Activated naive CD8-positive, alpha-beta T cell treated with anti-CD3 and anti-CD28 coated beads for 36 hours (primary cell): Measurements from ENCODE around the gene STRN4. TPM values are rescaled to one million over a fixed set of nuclear protein-coding genes. Genes with fewer than 3 reads are reported as not detected.
A peak's percentile ranks its signal among the peaks of the same experiment; 100 is the strongest.

ENCODE experiments used
- DNase-seq: peaks from one replicate; pipeline ENCODE4 v3.0.0; 2021
- H3K27ac Mint-ChIP-seq: one replicate; pipeline ENCODE4 v1.8.0; 2022; ENCODE audit warnings: mild to moderate bottlenecking, moderate library complexity, mixed read lengths
- H3K27me3 Mint-ChIP-seq: one replicate; pipeline ENCODE4 v1.8.0; 2022; ENCODE audit warnings: mild to moderate bottlenecking, mixed read lengths
- H3K36me3 Mint-ChIP-seq: one replicate; pipeline ENCODE4 v1.8.0; 2021; ENCODE audit warnings: mild to moderate bottlenecking, mixed read lengths
- H3K4me1 Mint-ChIP-seq: one replicate; pipeline ENCODE4 v1.8.0; 2021; ENCODE audit warnings: mixed read lengths
- H3K4me3 Mint-ChIP-seq: one replicate; pipeline ENCODE4 v1.8.0; 2022; ENCODE audit warnings: mild to moderate bottlenecking, moderate library complexity, mixed read lengths
- H3K9me3 Mint-ChIP-seq: one replicate; pipeline ENCODE4 v1.8.0; 2022; ENCODE audit warnings: mixed read lengths
- total RNA-seq, 2 experiments: library from RNA; stranded (reverse); gene quantifications; one replicate each; pipeline ENCODE4 v1.2.3, GENCODE V29; 2021

Gene STRN4
- total RNA-seq, 2 experiments from 2014 or later, result 54.9 to 57.9 TPM

DNA sequence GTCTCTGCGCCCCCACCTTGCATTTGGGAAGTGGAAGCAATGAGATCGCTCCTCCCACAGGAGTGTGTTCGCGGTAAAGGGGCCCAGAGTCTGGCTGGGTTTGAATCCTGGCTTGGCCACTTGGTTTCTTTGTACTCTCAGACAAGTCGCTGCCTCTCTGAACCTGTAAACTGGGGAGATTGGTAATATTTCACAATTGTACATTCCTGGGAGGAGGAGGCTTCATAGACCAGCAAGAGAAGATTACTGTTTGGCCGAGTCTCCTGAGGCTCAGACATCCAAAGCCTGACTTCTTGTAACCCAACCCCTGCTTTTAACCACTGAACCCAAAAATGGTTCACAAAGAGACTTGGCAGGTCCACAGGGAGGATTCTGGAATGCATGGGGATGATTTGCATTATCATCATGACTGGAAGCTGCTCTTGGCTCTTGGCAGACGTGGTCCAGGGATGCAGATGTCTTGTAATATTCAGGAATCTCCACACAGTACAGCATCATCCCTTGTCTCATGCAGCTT is 13.6 kb upstream of the STRN4 start:
- Mint-ChIP-seq H3K36me3 (peaks cover 2% of the 10 kb centered on the region), H3K4me1 (peaks cover 4% of the 10 kb centered on the region), H3K4me3 (no peak overlapping the region), H3K9me3 (no peaks in the 10 kb centered on the region), H3K27ac (no peak overlapping the region), H3K27me3 (no peaks in the 10 kb centered on the region)
- no peak for DNase-seq

- Mint-ChIP-seq H3K27ac (no peak overlapping the region), H3K4me3 (no peak overlapping the region), H3K36me3 (peaks cover 2% of the 10 kb centered on the region), H3K27me3 (no peaks in the 10 kb centered on the region), H3K9me3 (no peaks in the 10 kb centered on the region), H3K4me1 (peaks cover 4% of the 10 kb centered on the region)
- DNase-seq, result no peak
Measured at GRCh38 chr19:46759206-46759605, 13.0 kb upstream of the STRN4 start.

DNA sequence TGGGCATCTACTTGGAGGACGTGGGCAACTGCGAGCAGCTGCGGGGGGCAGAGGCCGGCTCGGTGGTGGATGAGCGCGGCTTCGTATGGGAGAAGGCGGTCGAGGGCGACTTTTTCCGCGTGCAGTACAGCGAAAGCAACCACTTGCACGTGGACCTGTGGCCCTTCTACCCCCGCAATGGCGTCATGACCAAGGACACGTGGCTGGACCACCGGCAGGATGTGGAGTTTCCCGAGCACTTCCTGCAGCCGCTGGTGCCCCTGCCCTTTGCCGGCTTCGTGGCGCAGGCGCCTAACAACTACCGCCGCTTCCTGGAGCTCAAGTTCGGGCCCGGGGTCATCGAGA is 10.3 kb upstream of the STRN4 start:
- Mint-ChIP-seq H3K27ac (no peak overlapping the region), H3K36me3 (peaks cover 2% of the 10 kb centered on the region), H3K4me1 (peaks cover 8% of the 10 kb centered on the region), H3K27me3 (no peaks in the 10 kb centered on the region), H3K4me3 (no peak overlapping the region), H3K9me3 (no peaks in the 10 kb centered on the region)
- DNase-seq, result no peak

DNA sequence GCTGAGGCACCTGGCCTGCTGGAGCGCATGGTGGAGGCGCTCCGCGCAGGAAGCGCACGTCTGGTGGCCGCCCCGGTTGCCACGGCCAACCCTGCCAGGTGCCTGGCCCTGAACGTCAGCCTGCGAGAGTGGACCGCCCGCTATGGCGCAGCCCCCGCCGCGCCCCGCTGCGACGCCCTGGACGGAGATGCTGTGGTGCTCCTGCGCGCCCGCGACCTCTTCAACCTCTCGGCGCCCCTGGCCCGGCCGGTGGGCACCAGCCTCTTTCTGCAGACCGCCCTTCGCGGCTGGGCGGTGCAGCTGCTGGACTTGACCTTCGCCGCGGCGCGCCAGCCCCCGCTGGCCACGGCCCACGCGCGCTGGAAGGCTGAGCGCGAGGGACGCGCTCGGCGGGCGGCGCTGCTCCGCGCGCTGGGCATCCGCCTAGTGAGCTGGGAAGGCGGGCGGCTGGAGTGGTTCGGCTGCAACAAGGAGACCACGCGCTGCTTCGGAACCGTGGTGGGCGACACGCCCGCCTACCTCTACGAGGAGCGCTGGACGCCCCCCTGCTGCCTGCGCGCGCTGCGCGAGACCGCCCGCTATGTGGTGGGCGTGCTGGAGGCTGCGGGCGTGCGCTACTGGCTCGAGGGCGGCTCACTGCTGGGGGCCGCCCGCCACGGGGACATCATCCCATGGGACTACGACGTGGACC is 9.7 kb upstream of the STRN4 start:
- no peaks in the 10 kb centered on the region for H3K9me3 Mint-ChIP-seq

GRCh38 chr19:46755077-46755852 is 9.0 kb upstream of the STRN4 start:
- Mint-ChIP-seq H3K36me3 (peaks cover 2% of the 10 kb centered on the region), H3K27ac (no peak overlapping the region), H3K4me3 (no peak overlapping the region), H3K9me3 (no peaks in the 10 kb centered on the region), H3K4me1 (peaks cover 8% of the 10 kb centered on the region), H3K27me3 (no peaks in the 10 kb centered on the region)
- DNase-seq, result no peak

More for the DNA sequence above, 9.7 kb upstream of the STRN4 start:
- no peak for DNase-seq
- Mint-ChIP-seq H3K4me3 (no peak overlapping the region), H3K4me1 (peaks cover 8% of the 10 kb centered on the region), H3K27ac (no peak overlapping the region), H3K27me3 (no peaks in the 10 kb centered on the region), H3K36me3 (peaks cover 2% of the 10 kb centered on the region)

GRCh38 chr19:46753420-46754155 is 7.3 kb upstream of the STRN4 start:
- DNase-seq, result peak; percentile 67
- no peaks in the 10 kb centered on the region for H3K9me3 Mint-ChIP-seq
- no peaks in the 10 kb centered on the region for H3K27me3 Mint-ChIP-seq
- no peak overlapping the region for H3K27ac Mint-ChIP-seq
- H3K36me3 Mint-ChIP-seq, result peaks cover 5% of the 10 kb centered on the region
- no peak overlapping the region for H3K4me3 Mint-ChIP-seq
- peaks cover 8% of the 10 kb centered on the region for H3K4me1 Mint-ChIP-seq

DNA sequence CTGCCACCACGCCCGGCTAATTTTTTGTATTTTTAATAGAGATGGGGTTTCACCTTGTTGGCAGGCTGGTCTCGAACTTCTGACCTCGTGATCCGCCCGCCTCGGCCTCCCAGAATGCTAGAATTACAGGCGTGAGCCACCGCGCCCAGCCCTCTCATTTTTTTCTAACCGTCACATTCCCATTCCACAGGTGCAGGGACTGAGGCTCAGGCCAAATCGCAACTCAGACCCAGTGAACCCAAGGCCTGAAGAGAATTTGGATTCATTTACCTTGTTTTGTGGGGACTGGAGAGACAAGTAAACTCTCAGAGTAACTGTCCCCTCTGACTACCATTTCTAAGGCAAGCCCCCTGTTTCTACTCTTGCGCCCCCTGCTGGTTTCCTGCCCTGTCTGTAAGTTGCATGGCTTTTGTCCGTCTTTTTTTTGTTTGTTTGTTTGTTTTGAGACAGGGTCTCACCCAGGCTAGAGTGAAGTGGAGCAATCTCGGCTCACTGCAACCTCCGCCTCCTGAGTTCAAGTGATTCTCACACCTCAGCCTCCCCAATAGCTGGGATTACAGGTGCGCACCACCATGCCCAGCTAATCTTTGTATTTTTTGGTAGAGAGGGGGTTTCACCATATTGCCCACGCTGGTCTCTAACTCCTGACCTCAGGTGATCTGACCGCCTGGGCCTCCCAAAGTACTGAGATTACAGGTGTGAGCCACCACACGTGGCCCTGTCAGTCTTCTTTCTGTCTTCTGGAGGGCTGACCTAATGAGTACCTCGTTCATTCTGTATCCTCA is 2.3 kb upstream of the STRN4 start:
- H3K27ac Mint-ChIP-seq, result no peak overlapping the region
- no peaks in the 10 kb centered on the region for H3K9me3 Mint-ChIP-seq
- H3K4me3 Mint-ChIP-seq, result no peak overlapping the region
- peak; percentile 69 for DNase-seq
- peaks cover 17% of the 10 kb centered on the region for H3K36me3 Mint-ChIP-seq
- H3K27me3 Mint-ChIP-seq, result no peaks in the 10 kb centered on the region
- H3K4me1 Mint-ChIP-seq, result peaks cover 21% of the 10 kb centered on the region

DNA sequence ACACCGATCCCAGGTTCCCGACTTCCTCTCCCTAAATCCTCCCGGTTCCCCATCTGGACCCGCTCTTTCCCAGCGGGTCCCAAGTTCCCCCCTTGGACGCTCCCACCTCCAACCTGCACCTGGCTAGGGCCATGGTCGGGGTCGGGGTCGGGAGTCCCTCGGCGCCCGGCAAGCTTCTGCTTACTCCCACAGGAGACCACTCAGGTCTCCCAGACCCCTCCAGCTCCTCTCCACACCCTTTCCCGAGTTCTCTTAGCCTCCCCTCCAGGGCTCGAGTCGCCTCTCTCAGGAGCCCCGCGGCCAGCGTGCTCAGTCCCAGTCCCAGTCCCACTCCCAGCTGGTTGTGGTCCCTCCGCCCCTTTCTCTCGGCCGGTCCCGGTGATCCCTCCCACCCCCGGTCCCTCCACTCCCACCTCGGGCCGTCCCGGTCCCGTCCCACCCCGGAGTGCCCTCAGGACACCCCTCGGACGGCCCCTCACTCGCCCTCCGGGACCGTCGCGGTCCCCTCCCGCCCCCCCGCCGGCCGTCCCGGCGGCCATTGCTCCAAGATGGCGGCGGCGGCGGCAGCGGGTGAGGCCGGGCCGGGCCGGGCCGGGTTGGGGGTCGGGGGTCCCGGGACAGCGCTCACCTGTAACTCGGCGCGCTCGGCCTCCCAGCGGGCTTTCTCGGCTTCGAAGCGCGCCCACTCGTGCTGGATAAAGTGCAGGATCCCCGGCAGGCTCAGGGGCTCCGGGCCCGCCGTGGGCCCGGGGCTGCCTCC is 549 bp downstream of the STRN4 start, which contains the start of gene FKRP:
Gene FKRP (plus strand): TSS at position 537 of the 760 bp plus-strand sequence. CDS start 9,394 bp downstream, outside the sequence.
- Mint-ChIP-seq H3K9me3 (no peaks in the 10 kb centered on the region), H3K4me3 (peak within 1 kb of the TSS; percentile 96), H3K4me1 (peaks cover 40% of the 10 kb centered on the region), H3K27ac (peak within 1 kb of the TSS; percentile 88), H3K36me3 (peaks cover 18% of the 10 kb centered on the region), H3K27me3 (no peaks in the 10 kb centered on the region)
- peak; percentile 38 for DNase-seq

GRCh38 chr19:46745030-46745429 is 1.2 kb downstream of the STRN4 start:
- Mint-ChIP-seq H3K27me3 (no peaks in the 10 kb centered on the region), H3K4me1 (peaks cover 45% of the 10 kb centered on the region), H3K4me3 (peak overlapping the region; percentile 96)

GRCh38 chr19:46744005-46744691 is 2.1 kb downstream of the STRN4 start:
- Mint-ChIP-seq H3K4me3 (peak overlapping the region; percentile 96), H3K27ac (no peak overlapping the region)

More at GRCh38 chr19:46745030-46745429, 1.2 kb downstream of the STRN4 start:
- DNase-seq, result no peak
- H3K9me3 Mint-ChIP-seq, result no peaks in the 10 kb centered on the region
- H3K36me3 Mint-ChIP-seq, result peaks cover 22% of the 10 kb centered on the region
- H3K27ac Mint-ChIP-seq, result peak overlapping the region; percentile 88

DNA sequence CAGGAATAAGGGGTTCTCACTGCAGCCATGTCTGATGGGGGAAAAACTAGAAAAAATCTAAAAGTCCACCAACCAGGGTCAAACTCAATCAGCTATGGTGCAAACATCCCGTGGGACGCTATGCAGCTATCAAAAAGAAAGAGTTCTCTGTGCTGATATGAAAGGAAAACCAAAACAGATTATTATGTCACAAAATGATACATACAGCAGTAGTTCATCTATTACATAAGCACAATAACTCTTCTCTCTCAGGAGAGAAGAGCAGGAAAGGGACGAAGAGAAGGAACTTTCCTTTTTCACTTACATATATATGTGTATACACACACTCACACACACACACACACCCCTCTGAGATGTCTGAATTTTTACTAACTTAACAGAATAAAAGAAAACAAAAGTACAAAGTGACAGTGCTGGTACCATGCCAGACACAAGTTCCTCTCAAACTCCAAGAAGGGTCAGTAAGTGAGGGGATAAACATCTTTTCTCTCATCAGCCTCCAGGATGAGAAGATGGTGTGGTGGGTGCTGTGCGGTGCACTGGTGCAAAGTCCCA is 3.2 kb downstream of the STRN4 start:
- Mint-ChIP-seq H3K4me1 (peaks cover 45% of the 10 kb centered on the region), H3K27me3 (no peaks in the 10 kb centered on the region), H3K36me3 (peaks cover 23% of the 10 kb centered on the region), H3K4me3 (peak overlapping the region; percentile 18), H3K27ac (no peak overlapping the region), H3K9me3 (no peaks in the 10 kb centered on the region)
- DNase-seq, result no peak

More at GRCh38 chr19:46744005-46744691, 2.1 kb downstream of the STRN4 start:
- Mint-ChIP-seq H3K9me3 (no peaks in the 10 kb centered on the region), H3K4me1 (peaks cover 45% of the 10 kb centered on the region), H3K36me3 (peaks cover 26% of the 10 kb centered on the region), H3K27me3 (no peaks in the 10 kb centered on the region)
- DNase-seq, result no peak

- Mint-ChIP-seq H3K4me3 (no peak overlapping the region), H3K36me3 (peaks cover 26% of the 10 kb centered on the region), H3K27ac (no peak overlapping the region), H3K9me3 (no peaks in the 10 kb centered on the region), H3K27me3 (no peaks in the 10 kb centered on the region), H3K4me1 (peaks cover 43% of the 10 kb centered on the region)
- DNase-seq, result no peak
Measured at GRCh38 chr19:46741447-46741846, 4.8 kb downstream of the STRN4 start.

DNA sequence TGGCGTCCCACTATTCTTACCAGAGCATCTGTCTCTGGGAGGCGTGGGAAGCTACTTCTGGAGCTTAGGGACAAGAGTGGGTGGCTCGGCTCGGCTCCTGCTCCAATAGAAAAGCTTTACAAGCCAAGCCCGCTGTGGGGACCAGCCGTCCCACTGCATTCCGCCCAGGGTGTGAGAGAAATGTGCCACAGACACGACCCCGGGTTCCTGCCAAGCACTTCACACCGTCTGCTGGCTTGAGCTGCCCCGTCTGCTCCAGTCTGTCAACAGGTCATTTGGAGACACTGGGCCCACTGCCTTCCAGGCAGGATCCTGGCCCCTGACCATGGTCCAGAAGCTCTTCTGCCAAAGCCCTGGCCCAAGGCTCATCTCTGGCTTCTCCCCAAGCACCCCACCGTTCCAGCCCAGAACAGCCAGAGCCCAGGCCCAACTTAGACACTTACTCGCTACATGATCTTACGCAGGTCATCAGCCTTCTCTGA is 6.9 kb downstream of the STRN4 start:
- H3K4me3 Mint-ChIP-seq, result no peak overlapping the region
- peaks cover 15% of the 10 kb centered on the region for H3K36me3 Mint-ChIP-seq
- H3K27me3 Mint-ChIP-seq, result no peaks in the 10 kb centered on the region
- no peaks in the 10 kb centered on the region for H3K9me3 Mint-ChIP-seq
- peaks cover 34% of the 10 kb centered on the region for H3K4me1 Mint-ChIP-seq
- no peak for DNase-seq
- H3K27ac Mint-ChIP-seq, result no peak overlapping the region
